Mesendoderm (in vitro differentiated cells): ENCODE measurements around the gene PPIL3.

Experiments
- DNase-seq: peaks from one replicate; pipeline ENCODE4 v3.0.0; 2013
- H2AK5ac ChIP-seq: 2 replicates; pipeline ENCODE4 v1.6.1; 2013; ENCODE audit warnings: low read length, inconsistent platforms
- H2BK120ac ChIP-seq: 2 replicates; pipeline ENCODE4 v1.6.1; 2013; ENCODE audit warnings: low read depth, mild to moderate bottlenecking, low read length, moderate library complexity, mixed read lengths
- H2BK15ac ChIP-seq: replicated peaks from 2 replicates; pipeline ENCODE4 v1.6.1; 2013; ENCODE audit warnings: low read depth, mild to moderate bottlenecking, moderate library complexity
- H2BK5ac ChIP-seq: 2 replicates; pipeline ENCODE4 v1.6.1; 2013; ENCODE audit warnings: low read length, inconsistent platforms
- H3K18ac ChIP-seq: 2 replicates; pipeline ENCODE4 v1.6.1; 2013; ENCODE audit warnings: mild to moderate bottlenecking, low read length, mixed read lengths
- H3K23ac ChIP-seq: one replicate; pipeline ENCODE4 v1.6.1; 2013; ENCODE audit warnings: low read length
- H3K27ac ChIP-seq: 2 replicates; pipeline ENCODE4 v1.5.1; 2013; ENCODE audit warnings: low read depth, mild to moderate bottlenecking, inconsistent platforms, low read length, moderate library complexity
- H3K27me3 ChIP-seq: 2 replicates; pipeline ENCODE4 v1.6.1; 2013; ENCODE audit warnings: low read length, control low read depth, mild to moderate bottlenecking, inconsistent platforms; ENCODE audit not compliant: insufficient read depth, poor library complexity
- H3K36me3 ChIP-seq: 2 replicates; pipeline ENCODE4 v1.6.1; 2013; ENCODE audit warnings: low read length, inconsistent platforms; ENCODE audit not compliant: control insufficient read depth, insufficient read depth
- H3K4ac ChIP-seq: one replicate; pipeline ENCODE4 v1.6.1; 2013; ENCODE audit warnings: low read depth, mild to moderate bottlenecking, low read length, moderate library complexity
- H3K4me1 ChIP-seq: 2 replicates; pipeline ENCODE4 v1.6.1; 2013; ENCODE audit warnings: low read depth, low read length, inconsistent platforms; ENCODE audit not compliant: control insufficient read depth
- H3K4me2 ChIP-seq: 2 replicates; pipeline ENCODE4 v1.6.1; 2013; ENCODE audit warnings: low read length
- H3K4me3 ChIP-seq: 2 replicates; pipeline ENCODE4 v1.5.1; 2013; ENCODE audit warnings: mild to moderate bottlenecking, low read length
- H3K56ac ChIP-seq: one replicate; pipeline ENCODE4 v1.6.1; 2013; ENCODE audit warnings: low read length
- H3K79me1 ChIP-seq: 2 replicates; pipeline ENCODE4 v1.6.1; 2013; ENCODE audit warnings: low read length, inconsistent platforms
- H3K79me2 ChIP-seq: 2 replicates; pipeline ENCODE4 v1.6.1; 2013; ENCODE audit warnings: mild to moderate bottlenecking, low read length; ENCODE audit not compliant: control insufficient read depth, insufficient read depth
- H3K9ac ChIP-seq: 2 replicates; pipeline ENCODE4 v1.6.1; 2013; ENCODE audit warnings: low read length, inconsistent platforms
- H4K5ac ChIP-seq: one replicate; pipeline ENCODE4 v1.6.1; 2013; ENCODE audit warnings: low read length
- H4K8ac ChIP-seq: one replicate; pipeline ENCODE4 v1.6.1; 2013; ENCODE audit warnings: low read depth, mild to moderate bottlenecking, control low read depth, low read length, moderate library complexity
- WGBS: extraction: QIAGEN DNeasy Blood & Tissue Kit; methylation state at CpG from one replicate; pipeline ENCODE4 v1.1.7; 2013; ENCODE audit warnings: low lambda C conversion rate, missing lambda C conversion rate; ENCODE audit not compliant: insufficient coverage; ENCODE audit errors: extremely low coverage; 5-methylcytosine and 5-hydroxymethylcytosine counted together

Gene PPIL3

GRCh38 chr2:200847269-200847668, 41.6 kb downstream of the PPIL3 start:
- Histone ChIP-seq H3K4me2 (no peak overlapping the region), H2BK5ac (no peak overlapping the region), H3K4me3 (no peak overlapping the region), H3K56ac (no peak overlapping the region), H2BK15ac (no peak overlapping the region), H3K9ac (no peak overlapping the region), H2AK5ac (no peak overlapping the region), H2BK120ac (no peak overlapping the region), H3K23ac (no peak overlapping the region), H3K36me3 (peaks cover 5% of the 10 kb centered on the region), H3K27me3 (no peaks in the 10 kb centered on the region), H3K18ac (no peak overlapping the region), H3K79me1 (no peaks in the 10 kb centered on the region), H3K79me2 (no peaks in the 10 kb centered on the region), H3K4ac (no peak overlapping the region), H4K5ac (no peak overlapping the region), H3K4me1 (no peaks in the 10 kb centered on the region), H4K8ac (no peak overlapping the region), H3K27ac (no peak overlapping the region)
- no peak for DNase-seq

GRCh38 chr2:200845669-200846325, 43.1 kb downstream of the PPIL3 start:
- Histone ChIP-seq H3K79me1 (no peaks in the 10 kb centered on the region), H4K5ac (no peak overlapping the region), H3K23ac (no peak overlapping the region), H3K36me3 (no peaks in the 10 kb centered on the region), H4K8ac (no peak overlapping the region), H2BK120ac (no peak overlapping the region), H3K56ac (no peak overlapping the region), H2AK5ac (no peak overlapping the region), H3K4ac (no peak overlapping the region), H3K4me3 (no peak overlapping the region), H3K79me2 (no peaks in the 10 kb centered on the region), H3K27me3 (no peaks in the 10 kb centered on the region), H3K27ac (no peak overlapping the region), H2BK15ac (no peak overlapping the region), H3K18ac (no peak overlapping the region), H3K9ac (no peak overlapping the region), H3K4me2 (no peak overlapping the region), H3K4me1 (no peaks in the 10 kb centered on the region), H2BK5ac (no peak overlapping the region)
- no peak for DNase-seq
- no CpG with 5 or more reads among the region's 10 CpGs for WGBS

- no peak for DNase-seq
- Histone ChIP-seq H3K79me1 (no peaks in the 10 kb centered on the region), H3K27me3 (no peaks in the 10 kb centered on the region), H2BK5ac (no peak overlapping the region), H3K9ac (no peak overlapping the region), H3K18ac (no peak overlapping the region), H3K79me2 (no peaks in the 10 kb centered on the region), H2AK5ac (no peak overlapping the region), H4K5ac (no peak overlapping the region), H3K4ac (no peak overlapping the region), H3K56ac (no peak overlapping the region), H3K23ac (no peak overlapping the region), H3K4me2 (no peak overlapping the region), H3K4me1 (no peaks in the 10 kb centered on the region), H2BK15ac (no peak overlapping the region), H3K36me3 (no peaks in the 10 kb centered on the region), H4K8ac (no peak overlapping the region), H3K4me3 (no peak overlapping the region), H3K27ac (no peak overlapping the region), H2BK120ac (no peak overlapping the region)
- no CpG with 5 or more reads among the region's 5 CpGs for WGBS
Observed at GRCh38 chr2:200845194-200845593, 43.7 kb downstream of the PPIL3 start.

- Histone ChIP-seq H3K79me2 (no peaks in the 10 kb centered on the region), H2BK15ac (no peak overlapping the region), H3K23ac (no peak overlapping the region), H3K27ac (no peak overlapping the region), H3K18ac (no peak overlapping the region), H4K8ac (no peak overlapping the region), H3K27me3 (no peaks in the 10 kb centered on the region), H2AK5ac (no peak overlapping the region), H3K4me2 (no peak overlapping the region), H3K4ac (no peak overlapping the region), H3K4me3 (no peak overlapping the region), H3K36me3 (no peaks in the 10 kb centered on the region), H2BK120ac (no peak overlapping the region), H3K9ac (no peak overlapping the region), H4K5ac (no peak overlapping the region), H3K56ac (no peak overlapping the region), H3K4me1 (no peaks in the 10 kb centered on the region), H3K79me1 (no peaks in the 10 kb centered on the region), H2BK5ac (no peak overlapping the region)
- no CpG with 5 or more reads among the region's 24 CpGs for WGBS
- no peak for DNase-seq
Observed at GRCh38 chr2:200843993-200844948, 44.6 kb downstream of the PPIL3 start.

- no peaks in the 10 kb centered on the region for H3K4me1 ChIP-seq
Observed at GRCh38 chr2:200839513-200839912, 49.4 kb downstream of the PPIL3 start.

More at GRCh38 chr2:200839513-200839912, 49.4 kb downstream of the PPIL3 start:
- no CpG with 5 or more reads among the region's 3 CpGs for WGBS
- Histone ChIP-seq H3K27ac (no peak overlapping the region), H2BK5ac (no peak overlapping the region), H3K9ac (no peak overlapping the region), H2BK15ac (no peak overlapping the region), H3K56ac (no peak overlapping the region), H4K5ac (no peak overlapping the region), H4K8ac (no peak overlapping the region), H3K4me3 (no peak overlapping the region), H3K79me2 (no peaks in the 10 kb centered on the region), H3K4me2 (no peak overlapping the region), H3K18ac (no peak overlapping the region), H3K4ac (no peak overlapping the region), H3K79me1 (no peaks in the 10 kb centered on the region), H2BK120ac (no peak overlapping the region), H3K23ac (no peak overlapping the region), H2AK5ac (no peak overlapping the region), H3K36me3 (no peaks in the 10 kb centered on the region), H3K27me3 (no peaks in the 10 kb centered on the region)
- peak; percentile 80 for DNase-seq
